Loucy (cell line): Measurements from ENCODE around the gene CTSA.

Experiments used
- H2AFZ ChIP-seq: fragments of 200-600 bp; sonication (generic); 2 replicates; pipeline ENCODE4 v1.6.0; 2016; ENCODE audit warnings: antibody characterized with exemption, mild to moderate bottlenecking, low read length, moderate library complexity
- H3F3A ChIP-seq: fragments of 200-600 bp; 2 replicates; pipeline ENCODE4 v1.6.0; 2016; ENCODE audit warnings: antibody characterized with exemption, low read depth, mild to moderate bottlenecking
- H3K27me3 ChIP-seq: fragments of 200-600 bp; sonication (generic); 2 replicates; pipeline ENCODE4 v1.6.1; 2014; ENCODE audit warnings: low read length, mild to moderate bottlenecking; ENCODE audit not compliant: insufficient read depth, poor library complexity, severe bottlenecking
- H3K36me3 ChIP-seq: fragments of 200-600 bp; sonication (generic); 2 replicates; pipeline ENCODE4 v1.6.1; 2016; ENCODE audit warnings: low read length; ENCODE audit not compliant: insufficient read depth
- H3K4me1 ChIP-seq: fragments of 200-600 bp; sonication (generic); 2 replicates; pipeline ENCODE4 v1.5.1; 2014; ENCODE audit warnings: low read length, mild to moderate bottlenecking; ENCODE audit not compliant: insufficient read depth, poor library complexity, severe bottlenecking
- H3K4me2 ChIP-seq: fragments of 200-600 bp; sonication (generic); 2 replicates; pipeline ENCODE4 v1.6.0; 2014; ENCODE audit warnings: antibody characterized with exemption, low read length, low read depth, mild to moderate bottlenecking; ENCODE audit not compliant: poor library complexity, severe bottlenecking
- H3K4me3 ChIP-seq: fragments of 200-600 bp; sonication (generic); 2 replicates; pipeline ENCODE4 v1.5.1; 2014; ENCODE audit warnings: low read length, mild to moderate bottlenecking, mixed read lengths; ENCODE audit not compliant: poor library complexity, severe bottlenecking
- H3K79me2 ChIP-seq: fragments of 200-600 bp; sonication (generic); 2 replicates; pipeline ENCODE4 v1.6.1; 2014; ENCODE audit warnings: low read length; ENCODE audit not compliant: insufficient read depth
- H3K9ac ChIP-seq: fragments of 200-600 bp; sonication (generic); 2 replicates; pipeline ENCODE4 v1.6.0; 2014; ENCODE audit warnings: mild to moderate bottlenecking, low read depth, low read length, moderate library complexity; ENCODE audit not compliant: poor library complexity, severe bottlenecking
- H3K9me2 ChIP-seq: fragments of 200-600 bp; sonication (generic); replicated peaks from 2 replicates; pipeline ENCODE4 v1.6.1; 2016; ENCODE audit warnings: low read depth, low read length, mixed read lengths
- H3K9me3 ChIP-seq: fragments of 200-600 bp; sonication (generic); 2 replicates; pipeline ENCODE4 v1.6.1; 2014; ENCODE audit warnings: mild to moderate bottlenecking, antibody characterized with exemption, low read length, low read depth; ENCODE audit not compliant: insufficient read depth
- H4K20me1 ChIP-seq: fragments of 200-600 bp; sonication (generic); 2 replicates; pipeline ENCODE4 v1.6.0; 2014; ENCODE audit warnings: antibody characterized with exemption, low read length, mild to moderate bottlenecking; ENCODE audit not compliant: insufficient read depth, poor library complexity, severe bottlenecking
- CTCF ChIP-seq: fragments of 200-600 bp; sonication (generic); conservative IDR thresholded peaks from 2 replicates; pipeline ENCODE4 v1.5.1; 2014; ENCODE audit warnings: mild to moderate bottlenecking, antibody characterized with exemption, low read length
- EZH2phosphoT487 ChIP-seq: fragments of 200-600 bp; IDR thresholded peaks from 2 replicates; pipeline ENCODE4 v1.6.1; 2018; ENCODE audit warnings: antibody characterized with exemption, mild to moderate bottlenecking, moderate library complexity, borderline replicate concordance

Gene CTSA

GRCh38 chr20:45851501-45851900 is 39.6 kb upstream of the CTSA start:
- H3K79me2 ChIP-seq, result peaks cover 18% of the 10 kb centered on the region; the same call in 1 of the 2 replicates
- TF ChIP-seq EZH2phosphoT487, result no peak
- no peak for TF ChIP-seq CTCF
- no peak overlapping the region for H3K4me3 ChIP-seq
- peaks cover 16% of the 10 kb centered on the region for H3K4me1 ChIP-seq
- no peaks in the 10 kb centered on the region for H3K36me3 ChIP-seq
- no peak overlapping the region for H3K4me2 ChIP-seq
- H3K9ac ChIP-seq, result no peak overlapping the region
- no peaks in the 10 kb centered on the region for H4K20me1 ChIP-seq
- no peaks in the 10 kb centered on the region for H3K9me3 ChIP-seq
- H2AFZ ChIP-seq, result no peak overlapping the region
- H3K27me3 ChIP-seq, result no peaks in the 10 kb centered on the region
- no peaks in the 10 kb centered on the region for H3K9me2 ChIP-seq
- no peaks in the 10 kb centered on the region for H3F3A ChIP-seq

GRCh38 chr20:45852326-45852725 is 38.8 kb upstream of the CTSA start:
- Histone ChIP-seq H3K9me3 (no peaks in the 10 kb centered on the region), H3K27me3 (no peaks in the 10 kb centered on the region), H3F3A (no peaks in the 10 kb centered on the region), H3K9me2 (no peaks in the 10 kb centered on the region), H3K9ac (no peak overlapping the region), H3K4me3 (no peak overlapping the region), H4K20me1 (no peaks in the 10 kb centered on the region), H3K4me1 (peaks cover 16% of the 10 kb centered on the region), H3K4me2 (no peak overlapping the region), H3K36me3 (no peaks in the 10 kb centered on the region), H2AFZ (no peak overlapping the region), H3K79me2 (peaks cover 24% of the 10 kb centered on the region; the same call in 1 of the 2 replicates)
- TF ChIP-seq EZH2phosphoT487 (no peak), CTCF (no peak)

- TF ChIP-seq EZH2phosphoT487 (no peak), CTCF (no peak)
- H2AFZ ChIP-seq, result no peak overlapping the region
- no peaks in the 10 kb centered on the region for H3F3A ChIP-seq
- H3K79me2 ChIP-seq, result peaks cover 30% of the 10 kb centered on the region
- H3K9me2 ChIP-seq, result no peaks in the 10 kb centered on the region
- H4K20me1 ChIP-seq, result no peaks in the 10 kb centered on the region
- no peak overlapping the region for H3K4me3 ChIP-seq
- H3K4me1 ChIP-seq, result peaks cover 21% of the 10 kb centered on the region
- no peaks in the 10 kb centered on the region for H3K27me3 ChIP-seq
- peak overlapping the region; percentile 28 for H3K4me2 ChIP-seq
- no peaks in the 10 kb centered on the region for H3K9me3 ChIP-seq
- H3K9ac ChIP-seq, result no peak overlapping the region
- no peaks in the 10 kb centered on the region for H3K36me3 ChIP-seq
Measured at GRCh38 chr20:45853484-45853883, 37.7 kb upstream of the CTSA start.
